ENCODE measurements around the gene MAPK8.
"Not testable (repeated sequence)": the region's sequence is repeated elsewhere in the genome, so short reads cannot be mapped to it uniquely, and the experiment has no call there.

Gene MAPK8

DNA sequence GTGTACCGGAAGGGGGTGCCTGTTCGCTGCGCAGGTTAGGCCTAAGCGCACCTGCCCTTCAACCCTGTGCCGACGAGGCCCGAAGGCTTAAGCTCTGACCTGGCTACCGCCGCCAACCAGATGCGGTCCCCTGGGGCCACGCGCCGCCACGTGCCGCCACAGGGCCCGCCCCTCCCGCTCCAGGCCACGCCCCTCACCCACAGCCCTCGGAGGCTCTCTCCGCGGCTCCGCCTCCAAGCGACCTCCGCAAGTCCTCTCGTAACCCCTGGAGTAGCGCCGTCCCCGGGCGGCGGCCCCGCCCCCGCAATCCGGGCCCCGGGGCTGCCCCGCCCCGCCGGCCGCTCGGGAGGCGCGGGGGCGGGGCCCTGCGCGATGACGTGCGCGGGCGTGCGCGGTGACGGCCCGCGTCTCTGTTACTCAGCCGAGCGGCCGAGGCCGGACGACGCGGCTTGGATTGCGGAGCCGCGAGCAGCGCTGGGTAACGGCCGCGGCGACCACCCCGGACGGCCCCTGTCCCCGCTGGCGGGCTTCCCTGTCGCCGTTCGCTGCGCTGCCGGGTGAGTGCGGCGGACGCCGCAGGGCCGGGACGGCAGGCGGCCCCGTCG, at the start of gene MAPK8:
Gene MAPK8 (plus strand): TSS at position 413 of the 605 bp plus-strand sequence. CDS start 94,984 bp downstream, outside the sequence.
- DNase-seq (ENCODE audit: low read depth in 2 of 2): peak; percentile 86 to 90

DNA sequence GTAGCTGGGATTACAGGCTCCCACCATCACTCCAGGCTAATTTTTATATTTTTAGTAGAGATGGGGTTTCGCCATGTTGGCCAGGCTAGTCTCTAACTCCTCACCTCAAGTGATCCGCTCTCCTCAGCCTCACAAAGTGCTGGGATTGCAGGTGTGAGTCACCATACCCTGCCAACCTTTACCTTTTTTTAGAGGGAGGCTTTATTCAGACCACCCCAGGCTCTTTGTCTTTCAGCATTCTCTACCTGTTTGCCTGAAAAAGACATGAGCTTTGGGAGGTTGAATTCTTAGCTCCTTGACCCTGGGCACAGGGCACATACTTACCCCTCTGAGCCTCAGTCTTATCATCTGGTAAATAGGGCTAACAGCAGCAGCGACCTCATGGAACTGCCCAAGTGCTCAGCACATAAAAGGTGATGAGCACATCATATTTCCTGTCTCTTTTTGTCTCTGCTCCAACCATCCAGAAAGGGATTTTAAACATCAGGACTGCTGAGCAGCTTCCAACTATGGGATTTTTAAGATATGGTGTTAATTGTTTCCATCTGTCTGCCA, 49.0 kb upstream of the MAPK8 start:
- no peak for DNase-seq (ENCODE audit: low read depth in 2 of 2)

DNA sequence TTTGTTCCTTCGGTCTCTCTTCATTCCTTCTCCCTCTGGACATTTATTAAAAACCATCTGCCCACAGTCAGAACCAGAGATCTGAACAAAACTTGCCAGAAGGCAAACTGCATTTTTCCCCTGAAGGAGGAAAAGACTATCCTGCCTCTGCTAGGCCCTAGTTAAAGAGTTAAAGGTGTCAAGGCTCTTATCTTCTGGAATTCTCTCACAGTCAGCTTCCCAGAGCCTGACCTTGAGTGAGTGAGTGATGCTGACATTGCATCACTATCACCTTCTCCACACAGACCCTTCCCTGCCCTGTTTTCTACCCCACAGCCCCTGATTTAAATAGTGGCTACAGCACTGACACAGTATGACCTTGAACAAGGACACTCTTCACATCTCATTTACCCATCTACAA, 48.4 kb upstream of the MAPK8 start:
- DNase-seq (ENCODE audit: low read depth in 2 of 2): no peak

DNA sequence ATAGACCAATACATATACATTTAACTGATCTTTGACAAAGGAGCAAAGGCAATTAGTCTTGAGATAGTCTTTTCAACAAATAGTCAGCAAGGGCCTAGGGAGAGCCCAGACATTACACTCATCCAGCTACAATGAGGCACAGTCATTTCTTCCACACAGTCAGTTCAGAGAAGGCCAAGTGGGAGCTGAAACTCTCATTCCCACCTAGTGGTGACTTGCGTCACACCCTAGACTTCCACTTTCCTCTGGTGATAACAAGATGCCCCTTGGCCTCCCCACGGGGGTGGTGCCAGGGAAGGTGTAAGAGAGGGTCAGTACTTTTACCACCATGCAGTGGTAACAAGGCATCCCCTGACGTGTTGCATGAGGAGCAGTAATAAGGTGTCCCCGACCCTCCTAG, 39.9 kb upstream of the MAPK8 start:
- no peak for DNase-seq (ENCODE audit: low read depth in 2 of 2)

DNA sequence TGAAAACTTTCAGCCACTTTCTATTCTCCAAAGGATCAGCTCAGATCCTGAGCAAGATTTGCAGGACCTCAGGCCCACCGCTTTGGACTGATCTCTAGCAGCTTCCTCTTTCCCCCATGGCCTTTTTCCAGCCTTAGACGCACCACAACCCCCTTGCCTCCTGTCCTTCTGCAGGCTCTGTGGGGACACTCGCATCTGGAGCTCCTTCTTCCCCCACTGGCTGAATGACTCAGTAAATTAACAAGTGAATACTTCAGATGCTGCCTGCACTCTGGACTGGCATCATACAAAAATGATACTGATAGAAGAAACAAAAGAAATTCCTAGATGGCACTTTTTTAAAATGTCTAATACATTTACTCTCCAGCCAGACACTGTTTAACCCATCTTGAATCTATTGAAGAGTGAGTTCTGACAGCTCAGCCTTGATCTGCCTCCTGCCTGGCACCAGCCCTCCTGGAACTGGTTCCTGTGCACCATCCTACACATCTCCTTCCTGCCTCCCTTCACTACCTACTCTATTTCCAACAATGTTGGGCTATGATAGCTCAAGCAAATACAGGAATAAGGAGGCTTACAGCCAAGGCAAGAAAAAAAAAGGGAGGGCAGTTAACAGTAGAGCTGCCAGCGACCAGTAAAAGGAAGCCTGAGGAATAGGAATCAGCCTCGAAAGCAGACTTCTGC, 35.3 kb upstream of the MAPK8 start:
- no peak for DNase-seq (ENCODE audit: low read depth in 2 of 2)

DNA sequence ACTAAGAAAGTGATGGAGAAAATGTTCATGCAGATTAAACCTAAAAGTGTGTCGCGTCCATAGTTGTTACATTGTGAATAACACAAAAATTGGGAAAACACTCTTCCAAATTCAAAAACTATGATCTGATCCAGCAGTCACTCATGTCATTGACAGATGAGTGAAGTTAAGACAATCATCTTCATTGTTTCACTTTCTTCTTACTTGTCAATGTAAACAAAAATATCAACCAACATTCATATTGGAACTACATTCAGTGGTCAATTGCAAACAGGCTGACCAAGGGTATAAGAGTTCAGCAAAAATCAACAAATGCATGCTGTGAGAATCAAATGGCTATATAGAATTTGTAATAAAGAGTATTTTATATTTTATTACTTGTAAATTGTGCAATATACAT, 33.8 kb upstream of the MAPK8 start:
- no peak for DNase-seq (ENCODE audit: low read depth in 2 of 2)

- DNase-seq (ENCODE audit: low read depth in 2 of 2): no peak
Measured at GRCh38 chr10:48273741-48274140, 32.7 kb upstream of the MAPK8 start.

DNA sequence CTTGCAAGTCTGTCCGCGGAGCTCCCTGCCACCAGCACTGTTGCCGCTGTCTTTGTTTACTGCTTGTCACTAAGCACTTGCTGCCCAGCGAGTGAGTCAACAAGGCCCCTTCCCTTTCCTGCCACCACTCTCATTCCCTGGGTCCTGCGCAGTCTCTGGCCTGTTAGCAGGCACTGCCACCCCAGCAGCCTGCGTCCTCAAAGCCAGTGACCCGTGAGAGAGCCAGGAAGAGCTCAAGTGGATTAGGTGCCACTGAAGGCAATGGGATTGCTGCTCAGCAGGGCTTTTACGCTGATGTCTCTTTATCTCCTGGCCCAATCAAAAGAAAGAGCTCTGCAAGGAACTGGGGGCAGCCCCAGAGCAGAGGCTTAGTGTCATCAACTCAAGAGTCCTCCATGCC, 31.8 kb upstream of the MAPK8 start, which contains the start of gene FRMPD2:
Gene FRMPD2 (minus strand): TSS at position 61 of the 400 bp plus-strand sequence. CDS start 129 bp downstream, outside the sequence.
- DNase-seq (ENCODE audit: low read depth in 2 of 2): no peak

GRCh38 chr10:48277093-48277492, 29.4 kb upstream of the MAPK8 start:
- DNase-seq (ENCODE audit: low read depth in 2 of 2): no peak

GRCh38 chr10:48279081-48279751, 27.3 kb upstream of the MAPK8 start:
- DNase-seq (ENCODE audit: low read depth in 2 of 2): no peak

GRCh38 chr10:48281697-48282096, 24.8 kb upstream of the MAPK8 start:
- DNase-seq (ENCODE audit: low read depth in 2 of 2): not testable (repeated sequence)

DNA sequence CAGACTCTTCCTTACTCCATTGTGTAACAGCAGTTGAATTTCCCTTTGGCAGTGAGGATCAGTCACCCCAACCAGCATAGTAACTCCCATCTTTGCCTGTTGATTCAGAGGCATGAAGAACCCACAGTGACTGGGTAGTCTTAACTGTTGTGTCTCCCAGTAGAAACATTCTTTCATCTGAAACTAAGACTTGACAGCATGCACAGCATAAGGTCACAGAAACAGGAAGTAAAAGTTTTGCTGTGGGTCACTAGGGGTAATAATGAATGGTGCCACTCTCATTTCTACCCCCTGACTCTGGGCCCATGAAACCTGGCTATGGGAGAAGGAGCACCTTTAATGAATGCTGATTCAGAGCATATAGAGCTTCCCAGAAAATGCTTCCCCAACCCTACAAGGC, 23.6 kb upstream of the MAPK8 start:
- no peak for DNase-seq (ENCODE audit: low read depth in 2 of 2)

- no peak for DNase-seq (ENCODE audit: low read depth in 2 of 2)
Measured at GRCh38 chr10:48284002-48284546, 22.4 kb upstream of the MAPK8 start.

- no peak for DNase-seq (ENCODE audit: low read depth in 2 of 2)
Measured at GRCh38 chr10:48284811-48285210, 21.7 kb upstream of the MAPK8 start.

GRCh38 chr10:48285710-48286109, 20.8 kb upstream of the MAPK8 start:
- no peak for DNase-seq (ENCODE audit: low read depth in 2 of 2)

GRCh38 chr10:48286356-48286755, 20.1 kb upstream of the MAPK8 start:
- DNase-seq (ENCODE audit: low read depth in 2 of 2): no peak

DNA sequence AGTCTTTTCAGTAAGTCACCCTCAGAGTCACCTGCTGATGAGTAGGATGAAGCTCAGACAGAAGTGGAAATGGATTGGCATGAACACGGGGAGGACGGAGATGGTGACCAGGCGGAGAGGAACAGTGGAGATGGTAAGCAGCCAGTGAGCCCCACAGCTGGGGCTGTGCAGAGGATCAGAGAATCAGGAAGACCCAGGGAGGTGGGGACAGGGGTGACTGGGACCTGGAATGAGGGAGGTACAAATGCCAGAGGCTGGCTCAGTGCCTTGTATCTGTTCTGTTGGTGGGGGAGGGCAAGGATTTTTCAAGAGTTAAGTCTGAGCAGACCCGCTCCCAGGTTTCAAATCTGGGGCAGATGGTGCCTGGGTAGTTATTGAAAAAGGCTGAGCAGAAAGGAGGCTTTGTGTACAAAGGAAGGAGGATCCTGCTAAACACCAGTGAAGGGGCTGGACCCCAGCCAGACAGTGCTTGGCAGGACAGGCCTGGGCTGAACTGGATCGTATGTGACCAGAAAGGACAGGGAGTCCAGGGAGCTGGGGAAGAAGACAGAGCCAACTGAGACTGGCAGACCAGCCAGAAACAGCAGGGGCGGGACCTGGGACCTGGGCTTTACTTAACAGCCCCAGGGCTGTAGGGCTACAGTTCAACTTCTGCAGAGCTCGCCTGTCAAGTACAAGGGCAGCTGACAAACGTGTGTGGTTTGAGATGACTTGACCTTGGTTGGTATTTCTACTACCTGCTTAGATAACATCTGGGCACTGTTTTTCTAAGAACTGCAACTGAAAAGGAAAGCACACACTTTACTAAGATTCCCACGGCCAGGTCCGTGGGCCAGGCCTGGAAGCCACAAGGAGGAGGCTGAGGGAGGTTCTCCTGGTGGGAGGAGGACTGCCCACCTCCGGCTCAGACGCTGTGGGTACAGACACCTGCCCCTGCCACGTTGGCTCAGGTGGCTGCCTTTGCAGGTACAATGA, 18.8 kb upstream of the MAPK8 start:
- no peak for DNase-seq (ENCODE audit: low read depth in 2 of 2)

GRCh38 chr10:48288661-48289060, 17.8 kb upstream of the MAPK8 start:
- DNase-seq (ENCODE audit: low read depth in 2 of 2): no peak

GRCh38 chr10:48289501-48290238, 16.8 kb upstream of the MAPK8 start:
- peak in 1 of 2 donors; percentile 27 for DNase-seq (ENCODE audit: low read depth in 2 of 2)

DNA sequence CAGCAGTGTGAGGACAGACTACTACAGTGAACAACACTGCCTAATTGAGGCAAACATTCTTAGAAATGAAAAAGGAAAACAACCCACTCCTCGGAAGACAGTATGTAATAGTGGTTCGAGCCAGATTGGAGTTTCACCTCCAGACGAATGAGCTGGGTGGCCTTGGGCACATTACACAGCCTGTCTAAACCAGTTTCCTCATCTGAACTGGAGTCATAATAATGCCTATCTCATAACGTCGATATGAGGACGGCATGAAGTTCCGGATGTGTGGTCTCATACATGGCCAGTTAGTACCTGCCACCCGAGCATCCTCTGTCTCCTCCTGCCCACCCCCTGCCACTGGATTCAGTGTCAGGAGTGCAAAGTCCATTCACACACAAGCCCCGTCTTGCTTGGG, 16.2 kb upstream of the MAPK8 start:
- DNase-seq (ENCODE audit: low read depth in 2 of 2): no peak
